ENCODE data around the gene UGT1A8.

DNA sequence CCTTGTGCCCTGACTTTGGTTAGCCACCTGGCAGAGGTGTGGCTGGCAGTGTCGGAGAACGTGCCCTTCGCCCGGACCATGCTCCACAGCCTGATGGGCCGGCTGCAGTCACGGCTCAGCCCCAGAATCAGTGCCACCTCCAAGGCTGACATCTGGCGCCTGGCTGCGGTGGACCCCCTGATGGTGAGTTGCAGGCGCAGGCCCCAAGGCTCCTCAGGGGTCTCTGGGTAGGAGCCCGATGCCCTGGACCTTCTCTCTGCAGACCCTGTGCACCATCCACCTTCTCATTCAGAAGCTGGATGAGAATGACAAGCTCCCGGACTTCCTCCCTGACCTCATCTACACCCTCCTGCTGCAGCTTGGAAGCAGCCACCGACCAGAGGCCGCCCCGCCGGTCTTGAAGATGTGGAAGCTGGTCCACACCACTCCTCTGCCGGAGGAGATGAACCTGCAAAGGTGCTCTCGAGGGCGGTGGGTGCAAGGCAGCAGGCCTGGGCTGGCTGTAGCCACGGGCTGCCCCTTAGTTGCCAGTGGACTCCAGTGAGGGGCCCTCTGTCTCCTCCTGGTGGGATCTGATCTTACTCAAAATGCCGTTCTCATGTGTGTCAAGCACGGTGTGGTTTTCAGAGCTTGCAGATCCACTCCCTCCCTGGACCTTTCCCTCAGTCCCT lies 204.8 kb downstream of the UGT1A8 start:
- no peak for TF ChIP-seq EZH2phosphoT487 (conservative IDR thresholded peaks at IDR 0.05; ENCODE audit: low read length)
- TF ChIP-seq, protein P1, sequence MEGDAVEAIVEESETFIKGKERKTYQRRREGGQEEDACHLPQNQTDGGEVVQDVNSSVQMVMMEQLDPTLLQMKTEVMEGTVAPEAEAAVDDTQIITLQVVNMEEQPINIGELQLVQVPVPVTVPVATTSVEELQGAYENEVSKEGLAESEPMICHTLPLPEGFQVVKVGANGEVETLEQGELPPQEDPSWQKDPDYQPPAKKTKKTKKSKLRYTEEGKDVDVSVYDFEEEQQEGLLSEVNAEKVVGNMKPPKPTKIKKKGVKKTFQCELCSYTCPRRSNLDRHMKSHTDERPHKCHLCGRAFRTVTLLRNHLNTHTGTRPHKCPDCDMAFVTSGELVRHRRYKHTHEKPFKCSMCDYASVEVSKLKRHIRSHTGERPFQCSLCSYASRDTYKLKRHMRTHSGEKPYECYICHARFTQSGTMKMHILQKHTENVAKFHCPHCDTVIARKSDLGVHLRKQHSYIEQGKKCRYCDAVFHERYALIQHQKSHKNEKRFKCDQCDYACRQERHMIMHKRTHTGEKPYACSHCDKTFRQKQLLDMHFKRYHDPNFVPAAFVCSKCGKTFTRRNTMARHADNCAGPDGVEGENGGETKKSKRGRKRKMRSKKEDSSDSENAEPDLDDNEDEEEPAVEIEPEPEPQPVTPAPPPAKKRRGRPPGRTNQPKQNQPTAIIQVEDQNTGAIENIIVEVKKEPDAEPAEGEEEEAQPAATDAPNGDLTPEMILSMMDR (IDR thresholded peaks at IDR 0.05; ENCODE audit: insufficient read depth, low read length, poor library complexity, severe bottlenecking): no peak

Data from SU-DHL-6 (cell line).